ENCODE results near the gene ZGPAT.

Gene ZGPAT

DNA sequence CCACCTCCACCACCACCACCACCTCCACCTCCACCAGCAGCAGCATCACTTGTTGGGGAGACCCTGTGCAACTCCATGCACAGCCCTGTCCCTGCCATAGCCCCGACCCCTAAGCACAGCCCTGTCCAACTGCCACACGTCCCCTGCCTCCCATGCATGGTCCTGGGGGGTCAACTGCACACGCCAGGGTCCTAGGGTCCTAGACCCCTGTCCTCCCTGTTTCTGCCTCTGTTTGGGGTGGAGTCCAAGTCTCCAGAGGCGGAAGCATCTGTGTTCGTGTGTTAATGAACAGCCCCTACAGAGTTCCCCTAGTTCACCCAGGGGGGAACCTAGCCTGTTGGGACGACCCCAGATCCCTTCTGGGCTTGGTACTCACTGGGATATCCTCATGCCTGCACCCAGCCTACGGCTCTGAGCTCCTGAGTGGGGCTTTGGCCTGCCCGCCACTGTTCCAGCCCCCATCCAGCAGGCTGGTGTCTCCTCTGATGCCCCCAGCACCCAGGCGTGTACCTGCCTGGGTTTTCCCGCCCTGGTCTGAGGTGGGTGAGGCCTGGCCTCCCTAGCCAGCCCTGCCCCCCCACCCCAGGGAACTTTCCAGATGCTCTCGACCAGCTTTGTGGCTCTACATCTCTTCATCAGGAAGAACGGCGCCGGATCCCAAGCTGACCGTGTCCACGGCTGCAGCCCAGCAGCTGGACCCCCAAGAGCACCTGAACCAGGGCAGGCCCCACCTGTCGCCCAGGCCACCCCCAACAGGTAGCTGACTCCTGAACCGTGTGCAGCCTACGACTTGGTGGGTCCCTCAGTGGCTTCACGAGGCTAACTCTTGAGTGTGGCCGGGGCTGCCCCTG lies 13.9 kb upstream of the ZGPAT start:
- DNase-seq: no peak

- no peak for DNase-seq
Measured at GRCh38 chr20:63694584-63695423, 13.0 kb upstream of the ZGPAT start.

DNA sequence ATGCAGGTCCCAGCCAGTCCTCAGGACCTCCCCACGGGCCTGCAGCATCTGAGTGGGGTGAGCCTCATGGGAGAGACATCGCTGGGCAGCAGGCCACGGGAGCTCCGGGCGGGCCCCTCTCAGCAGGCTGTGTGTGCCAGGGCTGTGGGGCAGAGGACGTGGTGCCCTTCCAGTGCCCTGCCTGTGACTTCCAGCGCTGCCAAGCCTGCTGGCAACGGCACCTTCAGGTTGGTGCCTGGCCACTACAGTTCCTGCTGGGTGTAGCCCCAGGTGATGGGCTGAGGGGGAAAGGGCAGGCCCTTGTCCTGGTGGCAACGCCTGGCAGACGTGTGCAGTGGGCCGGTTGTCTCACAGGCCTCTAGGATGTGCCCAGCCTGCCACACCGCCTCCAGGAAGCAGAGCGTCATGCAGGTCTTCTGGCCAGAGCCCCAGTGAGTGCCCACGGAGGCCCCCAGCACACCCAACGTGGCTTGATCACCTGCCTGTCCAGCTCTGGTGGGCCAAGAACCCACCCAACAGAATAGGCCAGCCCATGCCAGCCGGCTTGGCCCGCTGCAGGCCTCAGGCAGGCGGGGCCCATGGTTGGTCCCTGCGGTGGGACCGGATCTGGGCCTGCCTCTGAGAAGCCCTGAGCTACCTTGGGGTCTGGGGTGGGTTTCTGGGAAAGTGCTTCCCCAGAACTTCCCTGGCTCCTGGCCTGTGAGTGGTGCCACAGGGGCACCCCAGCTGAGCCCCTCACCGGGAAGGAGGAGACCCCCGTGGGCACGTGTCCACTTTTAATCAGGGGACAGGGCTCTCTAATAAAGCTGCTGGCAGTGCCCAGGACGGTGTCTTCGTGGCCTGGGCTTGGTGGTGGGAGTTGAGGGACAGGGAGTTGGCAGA lies 12.2 kb upstream of the ZGPAT start:
- DNase-seq: no peak

DNA sequence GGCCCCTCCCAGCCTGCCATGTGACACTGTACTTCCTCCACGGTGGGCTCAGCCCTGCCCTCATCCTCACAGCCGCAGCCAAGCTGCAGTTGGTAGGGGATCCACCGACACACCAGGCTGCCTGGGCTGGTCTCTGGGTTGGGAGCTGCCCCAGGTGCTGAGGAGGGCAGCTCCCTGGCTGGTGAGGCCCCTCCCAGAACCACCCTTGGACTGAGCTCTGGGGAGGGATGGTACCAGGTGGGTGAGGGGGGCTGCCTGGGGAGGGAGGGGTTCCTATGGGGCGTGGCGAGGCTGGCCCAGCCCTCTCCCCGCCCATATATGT lies 11.6 kb upstream of the ZGPAT start:
- no peak for DNase-seq

- peak in 1 of 2 experiments; percentile 22 for DNase-seq
Measured at GRCh38 chr20:63696628-63697356, 11.0 kb upstream of the ZGPAT start, which contains the start of gene TNFRSF6B. TNFRSF6B (plus strand) TSS chr20:63696652; CDS start chr20:63696768, 116 bp downstream.

DNA sequence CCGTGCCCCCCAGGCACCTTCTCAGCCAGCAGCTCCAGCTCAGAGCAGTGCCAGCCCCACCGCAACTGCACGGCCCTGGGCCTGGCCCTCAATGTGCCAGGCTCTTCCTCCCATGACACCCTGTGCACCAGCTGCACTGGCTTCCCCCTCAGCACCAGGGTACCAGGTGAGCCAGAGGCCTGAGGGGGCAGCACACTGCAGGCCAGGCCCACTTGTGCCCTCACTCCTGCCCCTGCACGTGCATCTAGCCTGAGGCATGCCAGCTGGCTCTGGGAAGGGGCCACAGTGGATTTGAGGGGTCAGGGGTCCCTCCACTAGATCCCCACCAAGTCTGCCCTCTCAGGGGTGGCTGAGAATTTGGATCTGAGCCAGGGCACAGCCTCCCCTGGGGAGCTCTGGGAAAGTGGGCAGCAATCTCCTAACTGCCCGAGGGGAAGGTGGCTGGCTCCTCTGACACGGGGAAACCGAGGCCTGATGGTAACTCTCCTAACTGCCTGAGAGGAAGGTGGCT lies 10.4 kb upstream of the ZGPAT start:
- no peak for DNase-seq

DNA sequence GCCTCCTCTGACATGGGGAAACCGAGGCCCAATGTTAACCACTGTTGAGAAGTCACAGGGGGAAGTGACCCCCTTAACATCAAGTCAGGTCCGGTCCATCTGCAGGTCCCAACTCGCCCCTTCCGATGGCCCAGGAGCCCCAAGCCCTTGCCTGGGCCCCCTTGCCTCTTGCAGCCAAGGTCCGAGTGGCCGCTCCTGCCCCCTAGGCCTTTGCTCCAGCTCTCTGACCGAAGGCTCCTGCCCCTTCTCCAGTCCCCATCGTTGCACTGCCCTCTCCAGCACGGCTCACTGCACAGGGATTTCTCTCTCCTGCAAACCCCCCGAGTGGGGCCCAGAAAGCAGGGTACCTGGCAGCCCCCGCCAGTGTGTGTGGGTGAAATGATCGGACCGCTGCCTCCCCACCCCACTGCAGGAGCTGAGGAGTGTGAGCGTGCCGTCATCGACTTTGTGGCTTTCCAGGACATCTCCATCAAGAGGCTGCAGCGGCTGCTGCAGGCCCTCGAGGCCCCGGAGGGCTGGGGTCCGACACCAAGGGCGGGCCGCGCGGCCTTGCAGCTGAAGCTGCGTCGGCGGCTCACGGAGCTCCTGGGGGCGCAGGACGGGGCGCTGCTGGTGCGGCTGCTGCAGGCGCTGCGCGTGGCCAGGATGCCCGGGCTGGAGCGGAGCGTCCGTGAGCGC lies 9.8 kb upstream of the ZGPAT start:
- DNase-seq: no peak

- peak; percentile 32 to 40 for DNase-seq
Measured at GRCh38 chr20:63698739-63699465, 8.9 kb upstream of the ZGPAT start.

- no peak for DNase-seq
Measured at GRCh38 chr20:63699466-63700198, 8.2 kb upstream of the ZGPAT start.

- no peak for DNase-seq
Measured at GRCh38 chr20:63700199-63701050, 7.4 kb upstream of the ZGPAT start.

GRCh38 chr20:63701051-63701328 lies 6.8 kb upstream of the ZGPAT start:
- no peak for DNase-seq

- no peak for DNase-seq
Measured at GRCh38 chr20:63701329-63702035, 6.4 kb upstream of the ZGPAT start.

DNA sequence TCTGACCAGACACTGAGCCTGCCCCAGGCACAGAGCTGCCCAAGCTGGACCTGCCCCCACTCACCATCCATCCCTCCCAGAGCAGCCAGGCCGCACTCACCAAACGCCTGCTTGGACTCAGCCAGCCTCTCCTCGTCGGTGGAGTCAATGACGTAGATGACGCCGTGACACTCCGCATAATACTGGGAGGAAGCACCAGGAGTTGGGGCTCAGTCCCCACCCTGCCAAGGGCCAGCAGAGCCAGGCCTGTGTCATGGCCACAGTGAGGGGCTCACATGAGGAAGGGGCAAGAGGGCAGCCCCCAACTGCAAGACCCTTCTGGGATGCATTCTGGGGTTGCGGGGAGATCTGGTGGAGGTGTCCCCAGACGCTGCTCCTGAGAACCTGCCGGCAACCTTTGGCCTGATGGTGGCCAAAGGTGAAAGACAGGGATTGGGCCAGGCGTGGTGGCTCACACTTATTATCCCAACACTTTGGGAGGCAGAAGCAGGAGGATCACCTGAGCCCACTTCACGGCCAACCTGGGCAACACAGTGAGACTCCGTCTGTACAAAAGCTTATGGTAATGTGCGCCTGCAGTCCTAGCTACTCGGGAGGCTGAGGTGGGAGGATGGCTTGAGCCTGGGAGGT lies 5.7 kb upstream of the ZGPAT start:
- no peak for DNase-seq

DNA sequence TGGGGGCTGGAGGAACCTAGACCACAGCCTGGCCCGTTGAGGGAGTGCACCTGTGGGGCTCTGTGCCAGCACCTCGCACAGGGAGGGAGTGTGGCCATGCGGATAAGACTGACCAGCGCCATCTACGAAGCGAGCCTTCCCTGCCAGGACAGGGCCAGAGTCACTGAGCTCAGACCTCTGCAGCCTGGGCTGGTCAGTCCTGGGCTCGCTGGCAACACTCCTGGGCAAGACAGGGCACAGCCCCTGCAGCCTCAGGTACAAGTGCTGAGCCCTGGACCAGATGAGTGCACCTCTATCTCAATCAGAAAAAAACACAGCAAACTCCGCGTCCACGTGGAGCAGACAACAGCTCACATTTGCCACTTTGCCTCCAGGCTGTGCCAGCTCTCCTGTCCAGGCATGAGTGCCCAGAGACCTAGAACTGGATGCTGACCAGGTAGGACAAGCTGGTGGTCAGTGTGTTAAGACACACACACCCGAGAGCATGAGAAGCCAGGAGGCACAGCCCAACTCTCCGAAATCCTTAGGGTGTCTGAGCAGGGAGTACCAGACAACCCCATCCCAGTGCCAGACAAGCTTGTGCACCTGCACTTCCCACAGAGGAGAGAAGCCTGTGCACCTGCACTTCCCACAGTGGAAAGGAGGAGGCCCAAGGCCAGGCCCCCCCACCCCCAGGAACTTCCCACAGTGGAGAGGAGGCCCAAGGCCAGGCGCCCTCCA lies 4.9 kb upstream of the ZGPAT start:
- DNase-seq: no peak

DNA sequence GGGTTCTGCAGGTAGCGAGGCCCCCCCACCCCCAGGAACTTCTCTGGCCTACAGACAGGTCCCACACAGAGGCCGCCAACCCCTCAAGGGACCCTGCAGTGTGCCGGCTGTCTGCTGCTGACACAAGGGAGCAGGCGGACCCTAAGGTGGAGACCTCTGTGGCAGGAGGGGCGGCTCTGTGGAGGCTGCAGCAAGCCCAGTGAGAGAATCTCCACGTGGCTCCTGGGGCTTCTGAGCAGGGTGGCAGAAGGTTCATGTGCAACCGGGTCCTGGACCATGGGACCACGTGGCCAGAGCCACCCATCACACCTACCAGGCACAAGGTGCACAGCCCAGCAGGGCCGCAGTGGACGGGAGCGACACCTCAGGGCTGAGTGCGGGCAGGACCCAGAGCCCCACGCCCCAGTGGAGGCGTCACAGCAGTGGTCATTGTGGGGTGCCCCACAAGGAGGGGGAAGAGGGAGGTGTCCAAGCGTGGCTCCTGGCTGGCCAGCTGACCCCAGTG lies 4.3 kb upstream of the ZGPAT start:
- no peak for DNase-seq

DNA sequence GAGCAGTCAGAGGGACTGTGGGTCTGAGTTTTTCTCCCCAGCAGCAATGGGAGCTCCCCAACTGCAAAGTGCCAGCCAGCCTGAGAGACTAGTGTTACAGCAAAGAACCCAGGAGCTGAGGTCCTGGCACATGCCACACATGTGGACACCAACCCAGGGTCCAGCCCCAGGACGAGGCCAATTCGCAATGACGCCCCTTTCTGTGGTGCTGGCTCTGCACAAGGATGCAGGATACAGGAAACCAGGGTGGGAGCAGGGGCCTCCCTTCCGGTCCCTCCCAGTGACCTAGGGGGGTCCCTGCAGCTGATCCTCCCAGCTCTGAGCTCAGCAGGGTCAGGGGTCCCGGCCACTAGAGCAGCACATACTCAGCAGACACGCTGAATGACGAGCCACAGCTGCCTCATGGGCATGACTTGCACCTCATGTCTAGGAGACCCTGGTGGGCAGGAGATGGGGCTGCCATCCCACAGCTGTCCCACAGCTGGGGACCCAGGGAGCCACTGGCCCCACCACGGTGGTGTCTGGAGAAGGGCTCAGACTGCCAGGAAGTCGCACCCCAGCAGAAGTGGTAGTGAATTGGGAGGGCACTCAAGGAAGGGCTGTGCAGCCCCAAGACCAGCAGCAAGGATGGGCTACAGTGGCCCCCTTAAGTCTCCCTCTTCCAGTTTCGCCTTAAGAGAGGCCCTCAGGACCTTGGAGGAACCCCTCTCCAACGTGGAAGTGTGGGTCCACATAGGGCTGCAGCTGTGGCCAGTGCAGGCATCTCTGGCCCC lies 3.7 kb upstream of the ZGPAT start:
- DNase-seq: no peak

GRCh38 chr20:63704749-63705117 lies 3.1 kb upstream of the ZGPAT start:
- DNase-seq: no peak
